ENCODE data around the gene WDR82. TPM values are rescaled to one million over a fixed set of nuclear protein-coding genes. Genes with fewer than 3 reads are reported as not detected.

Gene WDR82
- total and polyA plus RNA-seq, 10 of the 15 experiments (the other 5 are each of a cell fraction or from before 2014, with no cell fraction given), result 10.1 to 82.4 (median 48.7) TPM

DNA sequence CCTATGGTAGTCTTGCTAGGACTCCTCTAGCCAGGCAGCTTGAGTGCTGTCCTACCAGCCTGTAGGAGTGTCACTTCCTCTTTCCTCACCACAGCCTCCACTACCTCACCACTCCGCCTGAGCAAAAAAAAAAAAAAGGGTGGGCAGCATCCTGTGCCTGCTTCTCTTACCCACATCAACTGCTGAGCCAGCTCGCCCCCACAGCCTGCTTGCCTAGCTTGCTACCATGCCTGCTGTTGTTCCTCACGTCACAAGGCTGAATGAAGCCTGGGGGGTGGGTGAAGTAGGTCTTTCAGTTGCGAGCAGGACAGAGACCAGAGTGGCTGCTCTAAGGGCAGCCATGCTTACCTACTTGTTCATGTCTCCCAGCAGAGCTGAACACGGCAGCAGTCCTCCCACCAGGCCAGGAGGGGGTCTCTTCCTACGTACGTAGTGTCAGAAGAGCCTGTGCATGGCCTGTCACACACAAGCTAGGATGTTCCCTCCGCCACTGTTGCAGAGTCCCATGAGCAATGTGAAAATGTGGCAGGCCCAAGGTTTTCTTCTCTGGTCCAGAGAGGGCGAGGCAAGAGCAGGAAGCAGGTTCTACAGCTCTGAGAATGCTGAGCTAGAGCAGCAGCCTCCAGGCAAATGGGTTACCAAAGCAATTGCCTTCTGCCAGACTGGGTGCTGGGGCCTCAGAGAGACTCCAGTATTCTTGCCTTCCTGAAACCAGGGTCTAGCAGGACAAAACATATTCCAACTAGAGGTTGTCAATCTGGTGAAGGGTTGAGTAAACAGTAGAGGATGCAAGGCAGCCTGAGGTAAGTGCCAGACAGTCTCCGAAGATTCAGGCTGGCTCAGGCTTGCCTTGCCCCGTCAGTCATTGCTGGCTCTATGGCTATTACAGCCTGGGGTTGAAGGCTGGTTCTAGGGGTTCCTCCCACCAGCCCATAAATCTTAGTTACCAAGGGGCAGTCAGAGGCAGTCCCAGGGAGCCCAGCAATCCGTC is 24.8 kb downstream of the WDR82 start (continued):
- no peak for TF ChIP-seq ATF3 (IDR thresholded peaks at IDR 0.05; ENCODE audit: borderline replicate concordance, extremely low read depth, low read depth, low read length)
- TF ChIP-seq POLR2A (IDR thresholded peaks at IDR 0.05; ENCODE audit: low read depth, low read length), result peak; percentile 75
- no peak; the same call in 1 of the 2 replicates for TF ChIP-seq RFX5 (IDR thresholded peaks at IDR 0.05; ENCODE audit: low read depth, low read length)
- no peak for TF ChIP-seq POLR2AphosphoS2 (IDR thresholded peaks at IDR 0.05; ENCODE audit: low read depth, low read length)
- peak; percentile 99 for TF ChIP-seq SPI1 (IDR thresholded peaks at IDR 0.05; ENCODE audit: borderline replicate concordance, insufficient read depth, low read depth, low read length)
- TF ChIP-seq PAX5 (IDR thresholded peaks at IDR 0.05; ENCODE audit: borderline replicate concordance, low read depth, low read length), result peak; percentile 52; the same call in 1 of the 2 replicates
- no peak for TF ChIP-seq NR2C2 (IDR thresholded peaks at IDR 0.05; ENCODE audit: borderline replicate concordance, control insufficient read depth, insufficient read length, low read depth)
- TF ChIP-seq SREBF2 (IDR thresholded peaks at IDR 0.05; ENCODE audit: low read length), result no peak
- TF ChIP-seq, protein P1, sequence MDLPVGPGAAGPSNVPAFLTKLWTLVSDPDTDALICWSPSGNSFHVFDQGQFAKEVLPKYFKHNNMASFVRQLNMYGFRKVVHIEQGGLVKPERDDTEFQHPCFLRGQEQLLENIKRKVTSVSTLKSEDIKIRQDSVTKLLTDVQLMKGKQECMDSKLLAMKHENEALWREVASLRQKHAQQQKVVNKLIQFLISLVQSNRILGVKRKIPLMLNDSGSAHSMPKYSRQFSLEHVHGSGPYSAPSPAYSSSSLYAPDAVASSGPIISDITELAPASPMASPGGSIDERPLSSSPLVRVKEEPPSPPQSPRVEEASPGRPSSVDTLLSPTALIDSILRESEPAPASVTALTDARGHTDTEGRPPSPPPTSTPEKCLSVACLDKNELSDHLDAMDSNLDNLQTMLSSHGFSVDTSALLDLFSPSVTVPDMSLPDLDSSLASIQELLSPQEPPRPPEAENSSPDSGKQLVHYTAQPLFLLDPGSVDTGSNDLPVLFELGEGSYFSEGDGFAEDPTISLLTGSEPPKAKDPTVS (IDR thresholded peaks at IDR 0.05; ENCODE audit: low read depth, low read length), result no peak
- TF ChIP-seq TCF3 (IDR thresholded peaks at IDR 0.05; ENCODE audit: borderline replicate concordance, insufficient read depth, low read depth, low read length), result 0 out of 2 replicates have a peak, but pooled peaks have one; percentile 33
- TF ChIP-seq, protein P2, sequence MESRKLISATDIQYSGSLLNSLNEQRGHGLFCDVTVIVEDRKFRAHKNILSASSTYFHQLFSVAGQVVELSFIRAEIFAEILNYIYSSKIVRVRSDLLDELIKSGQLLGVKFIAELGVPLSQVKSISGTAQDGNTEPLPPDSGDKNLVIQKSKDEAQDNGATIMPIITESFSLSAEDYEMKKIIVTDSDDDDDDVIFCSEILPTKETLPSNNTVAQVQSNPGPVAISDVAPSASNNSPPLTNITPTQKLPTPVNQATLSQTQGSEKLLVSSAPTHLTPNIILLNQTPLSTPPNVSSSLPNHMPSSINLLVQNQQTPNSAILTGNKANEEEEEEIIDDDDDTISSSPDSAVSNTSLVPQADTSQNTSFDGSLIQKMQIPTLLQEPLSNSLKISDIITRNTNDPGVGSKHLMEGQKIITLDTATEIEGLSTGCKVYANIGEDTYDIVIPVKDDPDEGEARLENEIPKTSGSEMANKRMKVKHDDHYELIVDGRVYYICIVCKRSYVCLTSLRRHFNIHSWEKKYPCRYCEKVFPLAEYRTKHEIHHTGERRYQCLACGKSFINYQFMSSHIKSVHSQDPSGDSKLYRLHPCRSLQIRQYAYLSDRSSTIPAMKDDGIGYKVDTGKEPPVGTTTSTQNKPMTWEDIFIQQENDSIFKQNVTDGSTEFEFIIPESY (IDR thresholded peaks at IDR 0.05), result no peak
- TF ChIP-seq NRF1 (conservative IDR thresholded peaks at IDR 0.05; ENCODE audit: low read depth, low read length), result no peak
- TF ChIP-seq MLLT1 (IDR thresholded peaks at IDR 0.05), result peak; percentile 81
- TF ChIP-seq NR2C1 (IDR thresholded peaks at IDR 0.05), result no peak
- TF ChIP-seq CBX5 (IDR thresholded peaks at IDR 0.05; ENCODE audit: low read depth), result peak; percentile 71; the same call in 1 of the 2 replicates
- TF ChIP-seq TBL1XR1 (IDR thresholded peaks at IDR 0.05; ENCODE audit: low read depth, low read length), result no peak
- TF ChIP-seq EP300 (IDR thresholded peaks at IDR 0.05; ENCODE audit: borderline replicate concordance in 1 of 2, control insufficient read depth in 1 of 2, low read depth in 2 of 2, low read length in 2 of 2), result peak; percentile 66 to 86; a peak in 3 of 4 replicates
- TF ChIP-seq MEF2B (IDR thresholded peaks at IDR 0.05; ENCODE audit: partially characterized antibody, poor library complexity, severe bottlenecking), result peak; percentile 48
